Stimulated activated naive CD4-positive, alpha-beta T cell (primary cell): ENCODE data around the gene RNU5B-1.

Experiments used
- DNase-seq, 6 experiments: peaks; one replicate each; lab custom pipeline; 2025; lab: John Stamatoyannopoulos, UW

The RNU5B-1 gene

DNA sequence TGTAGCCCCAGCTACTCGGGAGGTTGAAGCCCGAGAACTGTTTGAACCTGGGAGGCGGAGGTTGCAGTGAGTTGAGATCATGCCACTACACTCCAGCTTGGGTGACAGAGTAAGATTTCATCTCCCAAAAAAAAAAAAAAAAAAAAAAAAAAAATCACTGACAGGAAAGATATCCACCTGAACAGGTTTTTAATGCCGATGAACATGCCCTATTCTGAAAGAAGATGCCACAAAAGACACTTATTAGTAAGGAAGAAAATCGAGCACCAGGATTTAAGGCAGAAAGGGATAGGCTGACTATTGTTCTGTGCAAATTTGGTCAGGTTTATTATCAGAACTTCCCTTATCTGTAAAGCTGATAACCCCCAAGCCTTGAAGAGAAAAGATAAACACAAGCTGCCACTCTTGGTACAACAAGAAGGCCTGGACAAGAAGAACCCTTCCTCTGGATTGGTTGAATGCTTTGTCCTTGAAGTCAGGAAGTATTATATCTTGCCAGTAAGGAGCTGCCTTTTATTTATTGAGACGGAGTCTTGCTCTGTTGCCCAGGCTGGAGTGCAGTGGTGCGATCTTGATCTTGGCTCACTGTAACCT is 15.1 kb upstream of the RNU5B-1 start:
- DNase-seq, result no peak

DNA sequence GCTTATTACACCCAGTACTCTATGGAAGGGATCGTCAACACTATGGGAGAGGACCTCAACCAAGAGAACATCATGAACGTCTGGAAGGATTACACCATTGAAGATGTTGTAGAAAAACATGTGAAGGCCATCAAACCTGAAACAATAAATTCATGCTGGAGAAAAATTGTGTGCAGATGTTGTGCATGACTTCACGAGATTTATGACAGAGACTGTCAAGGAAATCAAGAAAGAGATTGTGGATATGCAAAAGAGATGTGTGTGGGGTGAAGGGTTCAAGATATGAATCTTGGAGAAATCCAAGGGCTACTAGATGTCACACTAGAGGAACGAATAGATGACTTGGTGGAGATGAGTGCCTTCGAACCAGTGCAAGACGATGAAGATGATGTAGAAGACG is 14.2 kb upstream of the RNU5B-1 start:
- DNase-seq, result no peak

DNA sequence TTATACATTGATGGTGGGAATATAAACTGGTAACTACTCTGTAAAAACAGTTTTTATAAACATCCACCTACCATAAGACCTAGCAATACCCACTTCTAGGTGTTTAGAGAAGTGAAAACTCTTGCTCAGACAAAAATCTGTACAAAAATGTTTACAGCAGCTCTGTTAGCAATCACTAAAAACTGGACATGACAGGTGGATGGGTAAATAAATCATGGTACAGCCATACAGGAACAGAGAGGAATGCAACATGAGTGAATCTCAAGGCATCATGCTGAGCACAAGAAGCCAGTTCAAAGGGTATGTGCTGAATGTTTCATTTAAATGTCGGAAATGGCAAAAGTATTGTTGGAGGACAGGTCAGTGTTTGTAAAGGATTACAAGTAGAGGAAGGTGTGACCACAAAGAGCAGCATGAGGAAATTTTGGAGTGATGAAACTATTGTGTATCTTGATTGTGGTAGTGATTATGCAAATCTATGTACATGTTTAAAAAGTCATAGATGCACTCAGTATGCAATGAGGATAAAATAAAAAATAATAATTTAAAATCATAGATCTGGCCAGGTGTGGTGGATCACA is 11.4 kb upstream of the RNU5B-1 start:
- DNase-seq, result no peak

DNA sequence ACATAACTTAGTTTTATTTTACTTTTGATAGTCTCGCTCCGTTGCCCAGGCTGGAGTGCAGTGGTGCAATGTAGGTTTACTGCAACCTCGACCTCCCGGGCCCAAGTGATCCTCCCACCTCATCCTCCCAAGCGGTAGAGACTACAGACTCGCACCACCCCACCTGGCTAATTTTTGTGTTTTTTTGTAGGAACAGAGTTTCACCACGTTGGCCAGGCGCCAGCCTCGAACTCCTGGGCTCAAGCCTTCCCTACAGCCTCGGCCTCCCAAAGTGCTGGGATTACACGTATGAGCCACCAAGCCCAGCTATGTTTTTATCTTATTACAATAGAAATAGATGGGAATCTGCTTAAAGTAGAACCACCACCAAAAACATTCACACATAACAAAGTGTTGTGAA is 5.7 kb upstream of the RNU5B-1 start:
- no peak for DNase-seq

DNA sequence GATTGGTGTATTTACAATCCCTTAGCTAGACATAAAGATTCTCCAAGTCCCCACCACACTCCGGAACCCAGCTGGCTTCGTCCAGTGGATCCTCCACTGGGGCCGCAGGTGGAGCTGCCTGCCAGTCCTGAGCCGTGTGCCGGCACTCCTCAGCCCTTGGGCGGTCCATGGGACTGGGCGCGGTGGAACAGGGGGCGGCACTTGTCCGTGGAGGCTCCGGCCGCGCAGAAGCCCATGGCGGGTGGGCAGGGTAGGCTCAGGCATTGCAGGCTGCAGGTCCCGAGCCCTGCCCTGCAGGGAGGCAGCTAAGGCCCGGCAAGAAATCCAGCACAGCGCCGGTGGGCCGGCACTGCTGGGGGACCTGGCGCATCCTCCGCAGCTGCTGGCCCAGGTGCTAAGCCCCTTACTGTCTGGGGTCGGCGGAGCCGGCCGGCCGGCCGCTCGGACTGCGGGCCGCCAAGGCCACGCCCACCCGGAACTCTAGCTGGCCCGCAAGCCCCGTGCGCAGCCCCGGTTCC is 3.5 kb upstream of the RNU5B-1 start:
- no peak for DNase-seq

DNA sequence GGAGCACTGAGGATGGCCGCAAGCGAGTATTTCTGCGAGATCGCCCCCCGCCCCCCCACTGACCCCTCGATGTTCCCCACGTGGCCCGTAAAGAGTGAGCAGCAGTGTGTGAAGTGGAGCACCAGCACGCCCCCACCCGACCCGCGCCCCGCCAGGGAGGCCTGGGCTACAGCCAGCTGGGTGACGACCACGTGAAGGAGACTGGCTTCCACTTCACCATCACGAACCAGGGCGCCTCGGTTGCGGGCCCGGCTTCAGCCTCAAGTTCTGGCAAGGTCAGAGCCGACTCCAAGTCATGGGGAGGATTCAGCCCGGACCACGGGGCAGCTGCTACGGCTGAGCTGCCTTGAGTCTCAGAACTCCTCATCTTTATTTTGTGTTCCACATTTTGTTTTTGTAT is 2.4 kb upstream of the RNU5B-1 start:
- no peak for DNase-seq

DNA sequence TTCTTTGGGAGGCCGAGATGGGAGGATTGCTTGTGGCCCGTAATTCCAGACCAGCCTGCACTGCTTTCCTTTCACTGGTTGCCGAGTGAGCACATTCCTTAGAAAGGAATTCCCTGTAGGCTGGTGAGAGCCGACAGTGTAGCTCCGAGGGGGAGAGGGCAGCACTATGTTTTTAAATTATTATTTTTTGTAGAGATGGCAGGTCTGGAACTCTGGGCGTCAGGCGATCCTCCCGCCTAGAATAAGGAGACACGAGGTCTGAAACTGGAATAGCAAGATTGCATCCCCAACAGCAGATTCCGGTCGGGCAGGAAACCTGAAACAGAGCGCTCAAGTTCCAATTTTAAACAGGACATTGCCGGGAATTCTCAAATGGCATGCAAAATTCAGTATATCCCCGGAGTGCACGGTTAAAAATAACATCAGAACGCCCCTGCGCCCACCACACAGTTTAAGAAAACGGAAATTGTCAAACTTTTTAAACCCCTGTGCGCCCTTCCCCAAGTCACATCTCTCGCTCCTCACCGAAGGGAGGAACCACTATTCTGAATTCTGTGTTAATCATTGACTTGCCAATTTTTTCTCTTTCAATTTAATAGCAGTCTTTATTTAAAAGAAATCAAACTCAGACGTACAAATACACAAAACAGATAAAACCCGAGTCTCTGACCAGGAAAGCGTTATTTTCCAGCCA is 643 bp upstream of the RNU5B-1 start:
- peak in 1 of 6 experiments; percentile 30 for DNase-seq

DNA sequence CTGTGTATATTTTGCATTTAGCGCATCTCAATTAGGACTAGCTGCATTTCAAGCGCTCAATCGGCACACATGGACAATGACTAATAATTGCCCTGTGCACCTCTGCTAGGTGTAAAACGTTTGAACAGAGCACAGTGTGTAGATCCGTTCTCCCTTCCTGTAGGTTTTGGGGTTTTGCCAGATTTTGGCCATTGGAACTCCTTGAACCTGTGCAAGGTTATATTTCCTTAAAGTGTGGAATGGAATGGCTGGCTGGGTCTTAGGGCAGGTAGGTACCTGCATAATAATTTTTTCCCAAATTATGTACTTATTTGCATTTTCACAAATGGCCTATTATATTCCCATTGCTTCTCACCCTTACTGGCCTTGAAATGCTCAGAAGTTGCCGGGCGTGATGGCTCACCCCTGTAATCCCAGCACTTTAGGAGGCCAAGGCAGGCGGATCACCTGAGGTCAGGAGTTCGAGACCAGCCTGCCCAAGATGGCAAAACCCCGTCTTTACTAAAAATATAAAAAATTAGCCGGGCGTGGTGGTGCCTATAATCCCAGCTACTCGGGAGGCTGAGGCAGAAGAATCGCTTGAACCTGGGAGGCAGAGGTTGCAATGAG is 777 bp downstream of the RNU5B-1 start:
- no peak for DNase-seq

DNA sequence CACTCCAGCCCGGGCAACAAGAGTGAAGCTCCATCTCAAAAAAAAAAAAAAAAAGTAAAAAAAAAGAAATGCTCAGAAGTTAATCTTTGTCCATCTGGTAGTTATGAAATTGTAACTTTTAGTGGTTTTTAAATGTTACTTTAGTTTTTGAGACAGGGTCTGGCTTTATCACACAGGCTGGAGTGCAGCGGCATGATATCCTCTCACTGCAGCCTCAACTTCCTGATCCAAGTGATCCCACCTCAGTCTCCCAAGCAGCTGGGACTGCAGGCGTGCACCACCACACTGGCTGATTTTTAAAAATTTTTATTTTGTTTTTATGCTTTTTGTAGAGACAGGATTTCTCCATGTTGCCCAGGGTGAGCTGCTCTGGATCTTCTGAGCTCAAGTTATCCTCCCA is 1.3 kb downstream of the RNU5B-1 start:
- DNase-seq, result no peak

DNA sequence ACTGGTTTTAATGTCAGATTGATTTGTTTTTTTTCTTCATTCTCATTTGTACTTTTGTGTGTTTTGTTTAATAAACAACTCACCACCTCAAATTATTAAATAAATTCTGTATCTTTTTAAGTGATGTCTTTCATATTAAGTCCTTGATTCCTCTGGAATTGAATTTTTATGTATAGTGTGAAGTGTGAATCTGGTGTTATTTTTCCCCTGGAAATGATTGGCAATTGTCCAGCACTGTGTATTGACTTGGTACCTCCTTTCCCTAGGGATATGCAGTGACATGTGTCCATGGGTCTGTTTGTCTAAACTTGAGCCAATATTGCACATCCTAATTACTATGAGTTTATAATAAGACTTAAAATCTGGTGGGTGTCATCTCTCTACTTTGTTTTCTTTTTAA is 2.1 kb downstream of the RNU5B-1 start:
- DNase-seq, result no peak

DNA sequence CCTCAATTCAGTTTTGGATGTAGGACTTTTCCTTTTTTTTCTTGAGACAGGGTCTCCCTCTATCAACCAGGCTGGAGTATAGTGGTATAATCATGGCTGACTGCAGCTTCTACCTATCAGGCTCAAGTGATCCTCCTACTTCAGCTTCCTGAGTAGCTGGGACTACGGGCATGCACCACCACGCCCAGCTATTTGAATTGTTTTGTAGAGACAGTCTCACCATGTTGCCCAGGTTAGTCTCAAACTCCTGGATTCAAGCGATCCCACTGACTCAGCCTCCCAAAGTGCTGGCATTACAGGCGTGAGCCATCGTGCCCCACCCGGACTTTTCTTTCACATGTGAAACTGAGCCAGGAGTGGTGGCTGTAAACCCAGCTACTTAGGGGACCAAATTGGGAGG is 3.5 kb downstream of the RNU5B-1 start:
- no peak for DNase-seq

DNA sequence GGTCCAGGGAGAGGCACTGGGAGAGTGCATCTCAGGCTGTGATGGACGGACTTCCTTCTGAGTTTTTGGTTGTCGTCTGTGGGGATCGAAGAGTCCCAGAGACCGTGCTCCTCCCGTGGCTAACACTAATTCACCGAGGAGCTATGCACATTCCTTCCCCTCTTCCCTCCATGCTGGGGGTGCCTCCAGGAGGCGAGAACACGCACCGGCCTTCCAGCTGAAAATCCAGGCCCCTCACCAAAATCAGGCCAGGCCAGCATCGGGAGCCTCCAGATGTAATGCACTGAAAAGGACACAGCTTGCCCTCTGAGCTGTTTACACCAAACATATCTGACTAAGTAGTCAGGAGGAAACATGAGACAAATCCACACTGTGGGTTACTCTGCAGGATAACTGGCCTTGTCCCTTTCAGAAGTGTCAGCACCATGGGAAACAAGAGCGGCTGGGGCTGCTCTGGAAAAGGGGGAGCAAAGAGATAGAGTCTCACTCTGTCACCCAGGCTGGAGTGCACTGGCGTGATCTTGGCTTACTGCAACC is 5.5 kb downstream of the RNU5B-1 start:
- DNase-seq, result no peak

DNA sequence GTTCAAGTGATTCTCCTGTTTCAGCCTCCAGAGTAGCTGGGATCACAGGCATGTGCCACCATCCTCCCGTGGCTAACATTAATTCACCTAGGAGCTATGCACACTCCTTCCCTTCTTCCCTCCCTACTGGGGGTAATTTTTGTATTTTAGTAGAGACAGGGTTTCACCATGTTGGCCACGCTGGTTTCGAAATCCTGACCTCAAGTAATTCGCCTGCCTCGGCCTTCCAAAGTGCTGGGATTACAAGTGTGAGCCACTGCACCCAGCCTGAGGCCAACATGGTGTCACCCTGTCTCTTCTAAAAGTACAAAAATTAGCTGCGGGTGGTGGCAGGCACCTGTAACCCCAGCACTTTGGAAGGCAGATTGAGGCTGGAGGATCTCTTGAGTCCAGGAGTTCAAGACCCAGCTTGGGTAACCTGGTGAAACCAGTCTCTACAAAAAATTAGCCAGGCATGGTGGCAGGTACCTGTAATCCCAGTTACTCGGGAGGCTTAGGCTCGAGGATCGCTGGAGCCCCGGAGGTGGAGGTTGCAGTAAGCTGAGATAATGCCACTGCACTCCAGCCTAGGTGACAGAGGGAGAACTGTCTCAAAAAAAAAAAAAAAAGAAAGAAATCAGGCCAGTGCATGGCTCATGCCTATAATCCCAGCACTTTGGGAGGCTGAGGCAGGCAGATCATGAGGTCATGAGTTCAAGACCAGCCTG is 6.1 kb downstream of the RNU5B-1 start:
- no peak for DNase-seq

DNA sequence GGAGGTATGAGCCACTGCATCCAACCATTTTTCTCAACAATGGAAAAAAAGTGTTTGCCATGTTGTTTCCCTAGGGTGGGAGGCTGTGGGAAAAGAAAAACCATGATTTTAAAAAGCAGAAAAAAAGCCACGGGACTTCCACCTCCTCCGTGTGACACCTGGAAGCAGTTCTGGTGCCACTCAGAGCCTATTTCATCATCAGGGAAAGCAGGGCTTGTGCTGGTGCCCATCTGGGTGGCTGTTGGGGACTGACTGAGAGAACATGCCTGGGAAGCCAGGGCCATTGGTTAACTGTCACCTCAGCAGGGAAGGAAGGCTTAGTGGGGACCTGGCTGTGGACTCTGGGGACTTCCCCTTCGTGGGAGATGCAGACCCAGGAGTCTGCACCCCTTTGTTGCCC is 7.3 kb downstream of the RNU5B-1 start:
- no peak for DNase-seq

DNA sequence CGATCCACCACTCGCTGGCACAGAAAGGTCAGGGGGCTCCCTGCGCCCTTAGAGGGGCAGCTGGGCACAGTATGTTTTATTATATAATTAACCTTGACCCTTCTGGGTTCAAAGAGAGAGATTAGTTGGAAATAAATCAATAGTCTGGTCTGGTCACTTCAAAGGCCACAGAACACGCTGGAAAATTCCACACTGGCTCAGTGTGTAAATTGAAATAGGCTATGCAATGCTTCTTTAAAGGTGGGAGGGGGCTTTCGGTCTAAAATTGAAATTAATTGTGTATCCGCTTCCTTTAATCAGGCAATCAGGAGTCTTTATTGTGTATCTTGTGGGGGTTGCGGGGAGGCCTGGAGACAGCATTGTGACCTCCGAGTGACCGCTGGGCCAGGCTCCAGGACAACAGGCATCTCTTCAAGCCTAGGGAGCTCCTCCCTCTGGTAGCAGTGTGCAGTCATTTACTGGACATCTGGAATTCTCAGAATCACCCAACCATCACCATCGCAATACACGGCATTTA is 8.0 kb downstream of the RNU5B-1 start:
- DNase-seq, result no peak

DNA sequence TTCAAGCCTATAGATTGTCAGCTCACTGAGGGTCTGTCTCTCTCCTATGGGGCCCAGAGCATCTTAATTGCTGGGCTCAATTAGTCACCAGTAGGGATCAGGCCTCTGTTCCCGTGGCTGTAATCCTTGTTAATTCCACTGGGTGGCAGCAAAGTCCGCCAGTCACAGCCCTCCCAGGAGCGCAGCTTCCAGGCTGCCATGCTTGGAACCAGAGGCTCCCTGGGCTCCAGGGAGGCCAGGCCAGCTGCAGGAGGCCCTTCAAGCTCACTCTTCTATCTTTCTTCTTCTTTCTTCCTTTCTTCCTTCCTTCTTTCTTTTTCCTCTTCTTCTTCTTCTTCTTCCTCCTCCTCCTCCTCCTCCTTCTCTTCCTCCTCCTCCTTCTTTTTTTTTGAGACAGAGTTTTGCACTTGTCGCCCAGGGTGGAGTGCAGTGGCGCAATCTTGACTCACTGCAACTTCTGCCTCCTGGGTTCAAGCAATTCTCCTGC is 14.4 kb downstream of the RNU5B-1 start:
- DNase-seq, result peak; percentile 39 to 75 (median 62)

DNA sequence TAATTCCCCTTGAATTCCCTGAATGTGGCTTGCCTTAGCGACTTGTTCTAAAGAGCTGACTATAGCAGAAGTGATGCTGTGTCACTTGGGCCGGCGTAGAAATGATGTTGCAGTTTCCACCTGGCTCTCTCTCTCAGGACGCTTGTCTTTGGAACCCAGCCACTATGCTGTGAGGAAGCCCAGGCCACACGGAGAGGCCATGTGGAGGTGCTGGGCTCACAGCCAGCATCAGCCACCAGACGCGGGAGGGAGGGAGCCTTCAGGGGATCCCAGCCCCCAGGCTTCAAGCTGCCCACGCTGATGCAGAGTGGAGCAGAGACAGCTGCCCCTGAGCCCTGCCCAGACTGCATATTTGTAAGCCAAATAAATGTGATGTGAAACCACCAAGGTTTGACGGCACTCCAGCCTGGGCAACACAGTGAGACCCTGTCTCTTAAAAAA is 18.6 kb downstream of the RNU5B-1 start:
- no peak for DNase-seq

DNA sequence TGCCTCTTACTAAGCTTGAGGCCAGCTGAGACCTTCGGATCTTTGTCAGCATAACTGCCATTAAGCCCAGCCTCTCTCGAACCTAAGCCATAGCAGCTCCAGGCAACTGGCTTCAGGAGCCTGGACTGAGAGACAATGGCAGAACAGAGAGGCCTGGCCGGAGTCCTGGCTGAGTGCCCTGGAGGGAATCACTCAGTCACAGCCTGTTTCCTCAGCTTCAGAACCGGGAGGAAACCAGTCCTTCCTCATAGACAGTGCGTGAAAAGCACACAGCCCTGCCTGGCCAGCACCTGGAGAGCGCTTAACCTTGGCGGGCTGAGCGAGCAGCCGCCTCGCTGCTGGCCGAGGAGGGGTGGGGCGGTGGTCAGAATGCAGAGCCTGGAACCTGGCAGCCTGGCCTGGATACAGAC is 21.6 kb downstream of the RNU5B-1 start:
- no peak for DNase-seq

DNA sequence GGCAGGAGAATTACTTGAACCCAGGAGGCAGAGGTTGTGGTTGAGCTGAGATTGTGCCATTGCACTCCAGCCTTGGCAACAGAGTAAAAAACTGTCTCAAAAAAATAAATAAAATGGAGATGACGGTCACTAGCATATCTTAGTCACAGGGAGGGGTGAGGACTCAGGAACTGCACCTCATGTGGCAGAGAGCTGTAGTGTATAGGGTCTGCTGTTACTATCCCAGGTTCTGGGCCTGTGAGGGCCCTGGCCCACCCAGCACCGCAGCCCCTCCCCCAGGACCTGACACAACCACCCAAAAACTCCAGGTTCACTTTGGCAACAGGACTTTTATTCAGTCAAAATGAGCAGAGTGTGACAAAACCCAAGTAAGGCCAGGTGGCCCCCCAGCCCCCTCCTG is 22.3 kb downstream of the RNU5B-1 start:
- DNase-seq, result no peak

DNA sequence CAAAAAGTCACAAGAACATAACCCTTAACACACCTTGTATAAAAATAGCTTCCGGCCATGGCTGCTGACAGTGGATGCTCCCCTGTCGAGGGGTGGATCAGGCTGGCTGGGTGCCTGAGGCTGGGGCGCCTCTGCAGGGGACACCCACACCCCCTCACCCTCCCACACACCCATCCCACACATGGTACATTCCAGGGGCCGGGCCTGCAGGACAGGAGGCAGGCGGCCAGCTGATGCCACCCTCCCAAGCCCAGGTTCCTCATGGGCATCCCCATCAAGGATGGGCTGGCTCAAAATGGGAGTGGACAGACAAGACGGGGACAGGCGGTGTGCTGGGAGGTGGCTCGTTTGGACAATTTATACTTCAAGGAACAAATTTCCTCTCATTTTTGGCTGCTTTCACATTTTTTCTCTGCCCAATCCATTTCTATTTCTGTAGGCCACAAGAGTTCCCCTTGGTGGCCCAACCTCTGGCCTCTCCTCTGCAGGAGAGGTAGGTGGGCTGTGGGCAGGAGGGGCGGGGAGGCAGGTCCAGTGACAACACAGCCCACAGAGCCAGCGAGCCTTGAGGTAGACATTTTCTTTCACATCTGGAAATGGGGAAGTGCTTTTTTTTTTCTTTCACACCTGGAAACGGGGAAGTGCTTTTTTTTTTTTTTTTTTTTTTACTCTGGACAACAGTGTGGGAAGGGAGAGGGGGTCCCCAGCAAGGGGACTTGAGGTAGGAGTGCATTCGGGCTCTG is 23.3 kb downstream of the RNU5B-1 start:
- DNase-seq, result no peak
